Chondrocyte (in vitro differentiated cells): Measurements from ENCODE around the gene PAPPA2. TPM values are rescaled to one million over a fixed set of nuclear protein-coding genes. Genes with fewer than 3 reads are reported as not detected.

Source experiments
- DNase-seq: peaks from one replicate; pipeline ENCODE4 v3.0.0; 2021; ENCODE audit warnings: mixed read lengths, low spot score
- H3K27ac Mint-ChIP-seq: one replicate; pipeline ENCODE4 v1.8.0; 2021; ENCODE audit warnings: mild to moderate bottlenecking, moderate library complexity, mixed read lengths; ENCODE audit not compliant: unreplicated experiment
- H3K27me3 Mint-ChIP-seq: 2 replicates; pipeline ENCODE4 v1.8.0; 2021; ENCODE audit warnings: low read depth, mixed read lengths
- H3K36me3 Mint-ChIP-seq: 2 replicates; pipeline ENCODE4 v1.8.0; 2021; ENCODE audit warnings: low read depth, mixed read lengths
- H3K4me1 Mint-ChIP-seq: 2 replicates; pipeline ENCODE4 v1.8.0; 2021; ENCODE audit warnings: low read depth, mild to moderate bottlenecking, mixed read lengths
- H3K4me3 Mint-ChIP-seq: one replicate; pipeline ENCODE4 v1.8.0; 2021; ENCODE audit warnings: mild to moderate bottlenecking, moderate library complexity, mixed read lengths; ENCODE audit not compliant: unreplicated experiment
- H3K9me3 Mint-ChIP-seq: 2 replicates; pipeline ENCODE4 v1.8.0; 2021; ENCODE audit warnings: low read depth, mixed read lengths
- CTCF ChIP-seq: fragments of 200-600 bp; sonication (generic); IDR thresholded peaks from 2 replicates; pipeline ENCODE4 v1.5.0; 2021; ENCODE audit warnings: antibody characterized with exemption, mild to moderate bottlenecking, moderate library complexity
- total RNA-seq: library from RNA; stranded (reverse); gene quantifications from 3 replicates; pipeline ENCODE4 v1.2.1, GENCODE V29; 2021

Gene PAPPA2
- total RNA-seq, 1 donor from 2014 or later, result 0.42 TPM

DNA sequence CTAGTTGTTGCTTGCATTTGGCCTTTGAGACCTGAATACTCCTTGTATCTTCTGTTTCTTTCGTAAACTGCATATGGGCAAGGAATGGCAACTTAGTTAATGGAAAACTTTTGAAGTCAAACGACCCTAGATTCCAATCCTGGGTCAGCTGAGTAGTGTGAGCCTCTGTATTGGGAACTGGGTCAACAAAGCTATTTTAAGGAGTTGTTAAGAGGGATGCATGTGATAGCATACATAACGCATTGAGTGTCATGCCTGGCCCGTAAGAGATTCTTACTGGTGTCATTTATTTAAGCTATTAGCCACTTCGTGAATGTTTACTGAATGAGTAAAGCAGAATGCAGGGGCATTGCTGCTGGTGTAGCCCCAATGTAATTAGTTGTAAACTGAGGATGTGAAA, 340.1 kb downstream of the PAPPA2 start:
- H3K36me3 Mint-ChIP-seq, result no peaks in the 10 kb centered on the region
- no peak for DNase-seq
- peaks cover 3% of the 10 kb centered on the region for H3K27me3 Mint-ChIP-seq
- no peaks in the 10 kb centered on the region for H3K9me3 Mint-ChIP-seq
- H3K4me3 Mint-ChIP-seq, result no peak overlapping the region
- H3K4me1 Mint-ChIP-seq, result no peaks in the 10 kb centered on the region
- no peak overlapping the region for H3K27ac Mint-ChIP-seq
- TF ChIP-seq CTCF, result no peak

DNA sequence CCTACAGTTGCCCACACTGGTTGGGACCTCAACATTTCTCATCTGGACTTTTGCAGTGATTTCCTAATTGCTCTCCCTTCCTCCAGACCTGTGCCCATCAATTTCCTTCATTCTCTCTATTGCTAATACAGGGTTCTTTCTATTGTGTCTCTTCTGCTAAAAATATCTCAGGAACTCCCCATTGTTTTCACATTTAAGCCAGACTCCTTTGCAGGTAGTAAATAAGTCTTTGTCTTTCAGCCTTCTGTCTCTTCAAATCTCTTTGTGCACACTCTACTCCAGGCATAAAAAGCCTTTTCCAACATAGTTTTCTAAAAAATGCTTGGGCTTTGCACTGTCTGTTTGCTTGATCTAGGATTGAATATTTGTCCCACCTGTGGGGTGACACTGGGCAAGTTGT, 340.6 kb downstream of the PAPPA2 start:
- TF ChIP-seq CTCF, result no peak
- H3K27ac Mint-ChIP-seq, result no peak overlapping the region
- no peaks in the 10 kb centered on the region for H3K36me3 Mint-ChIP-seq
- H3K27me3 Mint-ChIP-seq, result peaks cover 3% of the 10 kb centered on the region
- no peak for DNase-seq
- no peaks in the 10 kb centered on the region for H3K9me3 Mint-ChIP-seq
- no peaks in the 10 kb centered on the region for H3K4me1 Mint-ChIP-seq
- no peak overlapping the region for H3K4me3 Mint-ChIP-seq

GRCh38 chr1:176809292-176809691, 346.3 kb downstream of the PAPPA2 start:
- Mint-ChIP-seq H3K4me3 (no peak overlapping the region), H3K27me3 (peaks cover 3% of the 10 kb centered on the region), H3K9me3 (no peaks in the 10 kb centered on the region), H3K4me1 (no peaks in the 10 kb centered on the region), H3K36me3 (no peaks in the 10 kb centered on the region), H3K27ac (no peak overlapping the region)
- no peak for DNase-seq
- TF ChIP-seq CTCF, result no peak

DNA sequence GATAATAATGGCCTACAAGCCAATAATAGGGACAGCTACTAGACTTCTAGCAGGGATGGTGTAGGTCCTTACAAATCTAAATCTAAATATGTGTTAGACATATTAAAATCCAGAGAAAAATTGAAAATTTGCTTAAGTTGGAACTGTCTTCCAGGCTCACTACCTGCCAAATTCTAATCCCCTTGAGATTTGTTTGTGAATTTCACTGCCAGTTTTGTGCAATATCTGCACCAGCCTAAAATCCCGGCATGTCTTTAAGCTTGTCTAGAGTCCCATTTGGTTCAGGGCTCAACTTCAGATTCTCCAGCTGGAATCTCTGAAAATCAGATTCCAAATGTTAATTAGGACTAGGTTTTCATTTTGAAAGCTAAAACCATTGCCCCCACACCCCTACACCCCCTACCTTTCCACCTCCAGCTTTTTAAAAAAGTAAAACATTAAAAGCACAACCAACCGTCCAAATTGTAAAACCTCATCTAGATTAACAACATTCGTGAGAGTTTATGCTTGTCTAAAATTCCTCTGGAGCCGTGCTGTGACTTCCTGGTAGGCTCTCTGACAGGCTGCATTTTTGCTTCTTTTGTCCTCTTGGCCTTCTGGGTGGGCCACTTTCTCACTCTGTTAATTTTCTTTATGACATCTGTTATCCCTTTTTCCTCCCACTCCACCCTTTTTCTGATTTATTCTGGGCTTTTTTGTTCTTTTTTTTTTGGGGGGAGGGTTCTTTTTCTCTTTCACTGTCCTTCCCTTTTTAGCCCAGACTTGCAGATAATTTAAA, 348.7 kb downstream of the PAPPA2 start:
- no peak for TF ChIP-seq CTCF
- Mint-ChIP-seq H3K27me3 (peaks cover 2% of the 10 kb centered on the region), H3K9me3 (no peaks in the 10 kb centered on the region), H3K4me3 (no peak overlapping the region), H3K4me1 (no peaks in the 10 kb centered on the region), H3K36me3 (no peaks in the 10 kb centered on the region), H3K27ac (no peak overlapping the region)
- no peak for DNase-seq

- H3K36me3 Mint-ChIP-seq, result no peaks in the 10 kb centered on the region
- H3K4me1 Mint-ChIP-seq, result no peaks in the 10 kb centered on the region
- no peak for DNase-seq
- H3K27ac Mint-ChIP-seq, result no peak overlapping the region
- H3K4me3 Mint-ChIP-seq, result no peak overlapping the region
- no peaks in the 10 kb centered on the region for H3K27me3 Mint-ChIP-seq
- H3K9me3 Mint-ChIP-seq, result no peaks in the 10 kb centered on the region
- TF ChIP-seq CTCF, result no peak
These were observed 352.6 kb downstream of the PAPPA2 start for GRCh38 chr1:176815621-176816020.
